Stimulated activated CD4-positive, alpha-beta T cell treated with anti-CD3 and anti-CD28 coated beads, Interleukin-2, amount 100 ng/mL, for 24 hours (primary cell): ENCODE data around the gene SWAP70.

Source experiments
- DNase-seq, 2 donors: peaks; one replicate each; pipeline ENCODE4 v3.0.0-alpha.2; 2020

SWAP70 gene

GRCh38 chr11:9780929-9781328 is 117.1 kb downstream of the SWAP70 start:
- no peak for DNase-seq

- no peak for DNase-seq
Measured at GRCh38 chr11:9783986-9784385, 120.1 kb downstream of the SWAP70 start.

- no peak for DNase-seq
Measured at GRCh38 chr11:9784602-9785315, 120.9 kb downstream of the SWAP70 start.

- no peak for DNase-seq
Measured at GRCh38 chr11:9787260-9787659, 123.4 kb downstream of the SWAP70 start.

- DNase-seq = no peak
Measured at GRCh38 chr11:9787981-9788521, 124.2 kb downstream of the SWAP70 start.

DNA sequence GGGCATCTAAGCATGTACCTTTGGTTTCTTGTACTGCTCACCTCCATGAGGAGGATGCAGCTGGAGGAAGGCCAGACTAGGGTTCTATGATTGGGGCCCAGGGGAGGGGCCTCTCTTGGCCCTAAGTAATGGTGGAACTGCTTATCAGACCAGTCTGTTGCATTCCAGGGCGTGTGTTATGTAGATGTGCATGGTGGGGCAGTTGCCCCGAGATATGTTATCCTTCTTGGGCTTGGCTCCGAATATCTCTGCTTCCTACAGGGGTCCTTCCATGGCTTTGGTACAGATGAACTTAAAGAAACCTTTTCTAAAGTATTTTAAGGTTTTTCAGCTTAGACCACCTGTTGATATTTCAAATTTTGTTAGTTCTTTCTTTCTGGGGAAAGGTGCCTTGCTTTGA is 126.0 kb downstream of the SWAP70 start:
- no peak for DNase-seq

- DNase-seq = no peak
Measured at GRCh38 chr11:9790703-9791102, 126.8 kb downstream of the SWAP70 start.

GRCh38 chr11:9796266-9796665 is 132.4 kb downstream of the SWAP70 start:
- DNase-seq = no peak

- DNase-seq = no peak
Measured at GRCh38 chr11:9796854-9797253, 133.0 kb downstream of the SWAP70 start.

- no peak for DNase-seq
Measured at GRCh38 chr11:9797300-9797699, 133.4 kb downstream of the SWAP70 start.

DNA sequence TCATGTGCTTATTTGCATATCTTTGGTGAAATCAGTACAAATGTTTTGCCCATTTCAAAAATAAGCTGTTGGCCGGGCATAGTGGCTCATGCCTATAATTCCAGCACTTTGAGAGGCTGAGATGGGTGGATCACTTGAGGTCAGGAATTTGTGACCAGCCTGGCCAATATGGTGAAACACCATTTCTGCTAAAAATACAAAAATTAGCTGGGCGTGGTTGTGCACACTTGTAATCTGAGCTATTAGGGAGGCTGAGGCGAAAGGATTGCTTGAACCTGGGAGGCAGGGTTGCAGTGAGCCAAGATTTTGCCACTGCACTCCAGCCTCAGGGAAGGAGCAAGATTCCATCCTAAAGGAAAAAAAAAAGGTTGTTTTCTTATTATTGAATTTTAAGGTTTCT is 136.0 kb downstream of the SWAP70 start:
- no peak for DNase-seq

GRCh38 chr11:9802291-9802861 is 138.5 kb downstream of the SWAP70 start:
- no peak for DNase-seq
